ENCODE results near the gene ABHD3.
"Not testable (repeated sequence)": the region's sequence is repeated elsewhere in the genome, so short reads cannot be mapped to it uniquely, and the experiment has no call there.

ABHD3 gene, protein sequence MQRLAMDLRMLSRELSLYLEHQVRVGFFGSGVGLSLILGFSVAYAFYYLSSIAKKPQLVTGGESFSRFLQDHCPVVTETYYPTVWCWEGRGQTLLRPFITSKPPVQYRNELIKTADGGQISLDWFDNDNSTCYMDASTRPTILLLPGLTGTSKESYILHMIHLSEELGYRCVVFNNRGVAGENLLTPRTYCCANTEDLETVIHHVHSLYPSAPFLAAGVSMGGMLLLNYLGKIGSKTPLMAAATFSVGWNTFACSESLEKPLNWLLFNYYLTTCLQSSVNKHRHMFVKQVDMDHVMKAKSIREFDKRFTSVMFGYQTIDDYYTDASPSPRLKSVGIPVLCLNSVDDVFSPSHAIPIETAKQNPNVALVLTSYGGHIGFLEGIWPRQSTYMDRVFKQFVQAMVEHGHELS

DNA sequence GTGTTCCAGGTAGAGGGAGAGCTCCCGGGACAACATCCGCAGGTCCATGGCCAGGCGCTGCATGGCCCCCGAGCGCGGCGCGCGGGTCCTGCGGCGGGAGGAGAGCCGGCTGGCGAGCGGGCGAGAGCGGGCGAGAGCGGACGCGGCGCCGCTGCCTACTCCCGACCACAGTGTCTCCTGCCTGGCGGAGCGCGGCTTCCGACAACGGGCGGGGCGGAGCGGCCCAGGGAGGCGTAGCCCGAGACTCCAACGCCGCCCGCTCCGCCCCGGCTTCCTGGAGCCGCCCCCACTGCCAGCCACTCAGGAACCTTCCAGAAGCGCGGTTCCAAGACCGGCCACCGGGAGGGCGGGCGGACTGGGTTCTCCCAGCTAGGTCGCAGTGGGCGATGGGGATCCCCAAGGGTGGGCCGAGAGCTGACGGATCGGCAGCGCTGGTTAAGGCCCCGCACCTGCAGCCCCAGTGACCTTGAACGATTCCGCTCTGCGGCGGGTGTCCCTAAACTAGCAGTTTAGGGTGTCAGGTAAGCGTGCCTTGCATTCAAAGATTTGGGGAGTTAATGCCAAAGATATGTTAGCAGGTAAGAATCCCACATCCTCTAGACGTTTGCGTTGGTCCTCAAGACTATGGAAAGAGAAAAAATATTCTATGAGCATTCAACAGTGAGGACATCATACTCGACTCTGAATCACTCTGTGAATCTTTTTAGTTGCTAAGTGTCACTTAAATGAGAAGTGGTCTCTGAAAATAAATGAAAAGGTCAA is at the start of gene ABHD3:
TSS of gene ABHD3 (minus strand) at position 172 of the 762 bp plus-strand sequence. CDS start at position 63, 109 bp downstream.
- DNase-seq, result peak; percentile 69

DNA sequence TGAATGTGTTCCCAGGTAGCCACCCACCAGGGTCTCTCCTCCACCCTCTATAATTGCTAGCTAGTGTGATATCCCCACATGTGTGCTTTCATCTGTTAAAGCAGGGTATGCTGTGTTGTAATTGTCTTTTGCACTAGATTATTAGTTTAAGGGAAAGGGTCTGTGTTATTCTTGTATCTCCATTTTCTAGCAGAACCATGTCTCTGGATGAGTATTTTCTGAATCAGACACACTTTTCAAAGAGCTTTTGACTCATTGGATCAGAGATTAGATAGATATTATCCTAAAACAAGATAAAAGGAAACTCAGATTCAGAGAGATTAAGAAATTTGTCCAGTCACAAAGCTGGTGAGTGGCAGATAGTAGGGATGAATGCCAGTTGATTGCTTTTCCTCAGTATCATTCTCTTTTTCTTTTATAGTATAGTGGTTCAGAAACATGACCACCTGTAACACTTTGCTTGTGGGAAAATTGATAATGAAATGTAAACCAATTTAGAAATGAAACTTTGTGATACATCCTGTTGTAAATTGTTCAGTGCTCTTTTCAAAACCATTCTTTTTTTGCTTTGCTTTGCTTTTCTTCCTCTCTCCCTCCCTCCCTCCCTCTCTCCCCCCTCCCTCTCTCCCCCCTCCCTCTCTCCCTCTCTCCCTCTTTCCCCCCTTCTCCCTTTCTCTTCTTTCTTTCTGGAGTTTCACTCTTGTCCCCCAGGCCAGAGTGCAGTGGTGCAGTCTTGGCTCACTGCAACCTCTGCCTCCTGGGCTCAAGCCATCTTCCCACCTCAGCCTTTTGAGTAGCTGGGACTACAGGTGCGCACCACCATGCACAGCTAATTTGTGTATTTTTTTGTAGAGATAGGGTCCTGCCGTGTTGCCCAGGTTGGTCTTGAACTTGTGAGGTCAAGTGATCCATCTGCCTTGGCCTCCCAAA is 43.5 kb upstream of the ABHD3 start:
- DNase-seq, result no peak

DNA sequence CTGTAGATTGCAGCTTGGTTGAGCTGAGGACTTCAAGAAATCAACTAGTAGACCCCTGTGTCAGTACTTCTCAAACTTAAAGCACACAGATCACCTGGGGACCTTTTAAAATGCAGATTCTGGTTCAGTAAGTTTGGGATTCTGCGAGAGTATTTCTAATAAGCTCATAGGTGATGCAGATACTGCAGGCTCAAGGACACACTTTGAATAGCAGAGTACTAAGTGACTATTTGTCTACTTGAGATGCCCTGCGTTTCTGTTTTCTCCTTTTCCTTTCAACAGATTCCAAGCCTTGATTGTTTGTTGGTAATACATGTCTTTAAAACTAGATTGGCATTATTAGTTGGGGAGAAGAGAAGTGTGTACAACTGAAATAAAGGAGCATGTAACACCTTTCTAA is 42.7 kb upstream of the ABHD3 start:
- DNase-seq, result no peak

DNA sequence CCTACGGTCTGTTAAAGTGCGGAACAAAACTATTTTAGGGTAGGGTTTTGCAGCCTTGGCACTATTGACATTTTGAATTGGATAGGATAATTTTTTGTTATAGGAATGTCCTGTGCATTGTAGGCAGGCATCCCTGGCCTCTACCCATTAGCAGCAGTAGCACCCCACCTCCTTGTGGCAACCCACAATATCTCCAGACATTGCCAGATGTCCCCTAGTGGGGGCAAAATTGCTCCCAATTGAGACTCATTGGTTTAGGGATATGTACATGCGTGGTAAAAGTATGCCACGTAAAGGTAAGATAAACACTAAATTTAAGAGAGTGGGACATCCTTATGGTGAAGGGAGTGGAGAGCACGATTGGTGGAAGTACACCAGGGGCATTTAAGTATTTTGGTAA is 40.7 kb upstream of the ABHD3 start:
- no peak for DNase-seq

DNA sequence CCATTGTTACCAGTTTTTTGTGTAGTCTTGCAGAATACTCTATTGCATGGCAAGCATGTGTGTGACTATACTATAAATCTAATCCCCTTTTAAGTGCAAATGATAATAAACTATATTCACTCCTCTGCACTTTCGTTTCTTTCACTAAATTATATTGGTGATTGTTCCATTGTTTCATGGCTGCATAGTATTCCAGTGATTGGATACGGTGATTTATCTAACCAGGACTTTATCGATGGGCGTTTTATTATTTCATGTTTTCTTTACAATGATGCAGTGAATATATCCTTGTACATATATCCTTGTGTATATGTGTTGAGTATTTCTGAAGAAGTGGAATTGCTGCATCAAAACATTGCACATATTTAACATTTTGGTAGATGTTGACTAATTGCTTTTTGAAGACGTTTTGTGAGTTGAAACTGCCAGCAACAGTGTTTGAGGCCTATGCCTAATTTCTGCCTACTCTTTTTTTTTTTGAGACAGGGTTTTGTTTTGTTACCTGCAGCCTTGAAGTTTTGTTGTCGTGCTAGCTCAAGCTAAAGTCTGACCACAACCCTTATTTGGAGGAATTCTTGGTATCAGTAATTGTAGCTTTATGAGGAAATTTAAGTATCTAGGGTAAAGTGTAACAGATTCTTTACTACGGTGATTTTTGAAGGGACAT is 38.7 kb upstream of the ABHD3 start:
- DNase-seq, result no peak

DNA sequence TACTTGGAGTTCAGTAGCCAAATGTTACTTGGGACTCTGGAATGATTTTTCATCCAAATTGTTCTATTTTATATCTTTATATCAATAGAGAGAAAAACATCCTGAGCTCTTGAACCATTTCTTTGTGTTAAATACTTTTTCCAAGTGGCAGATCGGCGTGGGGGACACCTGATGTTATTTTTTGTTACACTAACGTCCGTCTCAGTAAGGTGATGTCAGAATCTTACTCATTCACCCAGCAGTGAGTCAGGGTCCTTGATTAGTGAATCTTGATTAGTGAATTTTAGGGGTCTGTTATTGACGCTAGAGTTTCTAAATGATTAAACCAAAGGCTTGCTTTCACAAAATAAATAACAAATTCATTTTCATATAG is 37.7 kb upstream of the ABHD3 start:
- no peak for DNase-seq

DNA sequence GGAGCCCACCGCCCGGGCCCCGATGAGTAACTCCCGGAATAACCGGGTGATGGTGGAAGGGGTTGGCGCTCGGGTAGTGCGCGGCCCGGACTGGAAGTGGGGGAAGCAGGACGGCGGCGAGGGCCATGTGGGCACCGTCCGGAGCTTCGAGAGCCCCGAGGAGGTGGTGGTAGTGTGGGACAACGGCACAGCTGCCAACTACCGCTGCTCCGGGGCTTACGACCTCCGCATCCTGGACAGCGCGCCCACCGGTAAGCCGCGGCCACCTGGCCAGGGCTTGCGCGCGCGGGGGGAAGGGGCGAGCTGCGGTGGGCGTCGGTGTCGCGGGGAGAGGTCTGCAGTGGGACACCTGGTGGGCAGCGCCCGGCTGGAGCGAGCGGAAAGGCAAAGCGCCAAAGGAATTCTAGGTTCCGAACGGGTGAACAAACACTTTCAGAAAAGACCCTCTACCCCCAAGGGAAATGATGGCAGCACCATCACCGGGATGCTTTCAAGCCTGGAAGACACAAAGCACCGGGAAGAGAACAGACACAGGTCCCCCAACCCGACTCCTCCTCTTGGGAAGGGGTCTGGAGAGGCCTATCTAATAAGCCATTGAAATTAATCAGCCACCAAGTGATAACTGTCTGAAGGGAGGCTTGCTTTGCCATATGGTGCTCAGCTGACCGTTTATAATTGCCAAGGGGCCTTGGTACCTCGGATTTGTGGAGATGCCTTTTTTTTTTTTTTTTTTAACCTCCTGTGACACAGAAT is 37.2 kb upstream of the ABHD3 start:
- DNase-seq, result no peak

DNA sequence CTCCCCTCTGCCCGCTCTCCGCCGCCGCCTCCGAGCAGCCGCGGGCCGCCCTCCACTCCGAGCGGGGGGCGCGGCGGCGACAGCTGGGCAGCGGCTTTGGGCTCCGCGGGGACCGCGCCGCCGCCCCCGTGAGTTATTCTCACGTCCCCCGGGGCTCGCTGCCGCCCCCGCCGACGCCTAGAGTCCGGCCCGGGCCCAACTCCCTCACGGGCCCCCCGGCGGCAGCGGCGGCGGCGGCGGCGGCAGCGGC is 36.7 kb upstream of the ABHD3 start:
- no peak for DNase-seq

DNA sequence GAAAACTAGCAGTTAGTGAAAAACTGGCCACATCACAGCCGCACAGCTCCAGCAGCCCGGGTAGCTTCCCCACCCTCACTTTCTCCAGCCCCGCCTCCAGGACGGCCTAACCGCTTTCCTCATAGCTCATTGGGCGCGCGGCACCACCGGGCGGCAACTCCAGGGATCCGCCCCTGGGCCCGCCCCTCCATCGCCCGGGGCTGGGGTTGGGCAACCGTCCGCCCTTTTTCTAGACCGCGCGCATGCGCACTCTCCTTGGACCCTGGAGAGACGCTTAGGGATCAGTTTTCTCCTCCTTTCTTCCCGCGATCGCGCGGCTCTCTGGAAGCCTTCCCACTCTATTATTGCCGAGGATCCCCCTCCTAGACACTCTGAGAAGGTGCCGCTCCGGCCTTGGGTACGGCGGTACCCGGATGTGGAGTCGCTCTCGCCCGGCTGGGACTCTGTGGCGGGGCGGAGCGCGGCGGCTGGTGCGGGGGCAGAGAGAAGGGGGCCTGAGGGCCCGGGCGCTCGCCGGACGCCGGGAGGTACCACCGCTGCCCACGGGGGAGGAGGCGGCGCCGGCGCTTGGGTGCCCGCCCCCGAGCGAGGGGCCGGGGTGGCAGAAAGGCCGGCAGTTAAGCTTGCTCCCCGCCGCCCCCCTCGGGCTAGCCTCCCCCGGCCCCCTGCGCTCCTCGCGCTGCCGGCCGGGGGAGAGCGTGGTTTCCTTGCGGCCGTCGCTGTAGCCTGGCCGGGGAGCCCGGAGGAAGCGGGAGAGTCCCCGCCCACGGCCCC is 36.2 kb upstream of the ABHD3 start, which contains the start of gene MIB1:
TSS of gene MIB1 (plus strand) at position 255 of the 774 bp plus-strand sequence. CDS start 792 bp downstream, outside the sequence.
- DNase-seq, result peak; percentile 93

DNA sequence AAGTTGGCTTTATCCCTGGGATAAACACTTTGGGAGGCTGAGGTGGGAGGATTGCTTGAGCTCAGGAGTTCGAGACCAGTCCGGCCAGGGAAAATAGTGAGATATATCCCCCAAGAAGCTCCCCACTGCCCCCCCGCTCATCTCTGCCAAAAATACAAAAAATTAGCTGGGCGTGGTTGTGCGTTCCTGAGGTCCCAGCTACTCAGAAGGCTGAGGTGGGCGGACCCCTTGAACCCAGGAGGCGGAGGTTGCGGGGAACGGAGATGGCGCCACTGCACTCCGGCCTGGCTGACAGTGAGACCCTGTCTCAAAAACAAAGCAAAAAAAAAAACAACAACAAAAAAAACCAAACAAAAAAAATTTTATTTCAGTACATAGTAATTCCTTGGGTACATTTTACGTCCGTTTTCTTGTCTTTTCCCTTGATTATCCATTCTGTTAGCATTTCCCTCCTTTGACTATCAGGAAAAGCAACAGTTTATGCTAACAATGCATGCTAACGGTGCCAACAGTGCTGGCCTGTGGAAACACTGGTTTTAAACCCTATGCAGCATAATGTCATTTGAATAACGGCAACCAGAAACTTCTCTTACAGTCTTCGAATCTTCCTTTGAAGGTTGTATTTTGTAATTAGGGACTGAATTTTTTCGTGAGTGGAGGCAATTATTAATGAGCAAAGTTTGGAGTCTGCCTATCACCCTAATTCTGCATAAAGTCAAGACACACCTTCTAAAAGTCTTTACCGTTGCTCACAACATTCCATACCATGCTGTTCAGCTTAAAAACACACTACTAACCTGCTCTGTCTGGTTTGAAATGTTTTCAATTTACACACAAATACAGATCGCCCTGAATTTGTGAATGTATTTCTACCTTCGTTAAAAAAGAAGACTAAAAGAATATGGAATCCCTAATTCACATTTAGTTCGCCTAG is 35.3 kb upstream of the ABHD3 start:
- DNase-seq, result no peak

DNA sequence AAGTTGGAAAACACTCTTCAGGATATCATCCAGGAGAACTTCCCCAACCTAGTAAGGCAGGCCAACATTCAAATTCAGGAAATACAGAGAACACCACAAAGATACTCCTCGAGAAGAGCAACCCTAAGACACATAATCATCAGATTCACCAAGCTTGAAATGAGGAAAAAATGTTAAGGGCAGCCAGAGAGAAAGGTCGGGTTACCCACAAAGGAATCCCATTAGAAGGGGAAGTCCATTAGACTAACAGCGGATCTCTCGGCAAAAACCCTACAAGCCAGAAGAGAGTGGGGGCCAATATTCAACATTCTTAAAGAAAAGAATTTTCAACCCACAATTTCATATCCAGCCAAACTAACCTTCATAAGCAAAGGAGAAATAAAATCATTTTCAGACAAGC is 32.4 kb upstream of the ABHD3 start:
- DNase-seq, result not testable (repeated sequence)

DNA sequence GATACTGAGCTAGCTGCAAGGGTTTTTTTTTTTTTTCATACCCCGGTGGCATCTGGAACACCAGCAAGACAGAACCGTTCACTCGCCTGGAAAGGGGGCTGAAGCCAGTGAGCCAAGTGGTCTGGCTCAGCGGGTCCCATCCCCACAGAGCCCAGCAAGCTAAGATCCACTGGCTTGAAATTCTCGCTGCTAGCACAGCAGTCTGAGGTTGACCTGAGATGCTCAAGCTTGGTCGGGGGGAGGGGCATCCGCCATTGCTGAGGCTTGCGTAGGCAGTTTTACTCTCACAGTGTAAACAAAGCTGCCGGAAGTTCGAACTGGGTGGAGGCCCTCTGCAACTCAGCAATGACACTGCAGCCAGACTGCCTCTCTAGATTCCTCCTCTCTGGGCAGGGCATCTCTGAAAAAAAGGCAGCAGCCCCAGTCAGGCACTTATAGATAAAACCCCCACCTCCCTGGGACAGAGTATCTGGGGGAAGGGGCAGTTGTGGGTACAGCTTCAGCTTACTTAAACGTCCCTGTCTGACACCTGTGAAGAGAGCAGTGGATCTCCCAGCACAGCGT is 31.0 kb upstream of the ABHD3 start:
- no peak for DNase-seq

DNA sequence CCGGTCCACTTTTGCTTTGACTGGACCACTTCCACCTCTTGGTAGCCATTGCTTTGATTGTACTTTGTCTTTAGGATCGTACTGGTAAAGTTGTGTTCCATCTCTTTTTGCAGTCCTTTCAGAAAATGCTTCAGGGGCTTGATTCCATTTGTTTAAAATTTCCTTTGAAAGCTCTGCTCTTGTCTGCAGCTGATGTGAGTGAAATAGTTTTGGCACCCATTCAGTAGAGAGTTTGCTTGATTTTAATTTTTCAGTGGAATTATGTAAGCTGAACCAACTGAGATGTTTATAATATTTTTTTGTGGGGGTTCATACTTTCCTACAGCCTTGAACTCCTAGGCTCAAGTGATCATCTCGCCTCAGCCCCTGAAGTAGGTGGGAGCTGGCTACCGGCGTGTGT is 28.4 kb upstream of the ABHD3 start:
- DNase-seq, result no peak

DNA sequence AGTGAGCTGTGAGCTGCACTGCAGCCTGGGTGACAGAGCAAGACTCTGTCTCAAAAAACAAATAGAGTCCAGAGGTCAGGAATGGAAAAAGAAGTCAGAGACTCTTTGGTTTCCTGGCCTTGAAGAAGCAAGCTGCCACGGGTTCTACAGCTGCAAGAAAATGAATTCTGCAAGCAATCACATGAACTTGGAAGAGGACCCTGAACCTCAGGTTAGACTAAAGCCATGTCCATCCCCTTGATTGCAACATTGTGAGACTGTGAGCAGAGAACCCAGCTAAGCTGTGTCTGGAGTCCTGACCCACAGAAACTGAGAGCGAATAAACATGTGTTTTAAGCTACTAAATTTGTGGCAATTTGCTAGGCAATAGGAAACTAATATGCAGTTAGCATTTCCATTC is 23.1 kb upstream of the ABHD3 start:
- DNase-seq, result no peak

DNA sequence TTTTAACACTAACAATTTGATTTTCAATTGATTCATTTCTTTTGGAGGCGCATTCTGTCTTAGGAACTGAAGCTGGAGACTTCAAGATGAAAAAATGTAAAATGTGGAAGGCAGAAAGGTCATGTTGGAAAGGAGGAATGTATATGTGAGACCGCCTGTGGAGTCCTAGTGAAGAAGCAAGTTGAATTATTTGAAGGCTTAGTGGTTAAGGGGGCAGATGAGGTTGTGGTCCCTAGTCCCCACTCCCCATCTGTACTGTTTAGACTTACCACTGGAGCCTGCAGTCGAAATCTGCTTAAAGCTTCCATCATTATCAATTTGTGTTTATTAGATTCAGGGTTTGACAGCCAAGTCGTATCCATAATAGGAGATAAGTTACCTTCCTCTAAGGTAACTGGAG is 20.6 kb upstream of the ABHD3 start:
- DNase-seq, result no peak

DNA sequence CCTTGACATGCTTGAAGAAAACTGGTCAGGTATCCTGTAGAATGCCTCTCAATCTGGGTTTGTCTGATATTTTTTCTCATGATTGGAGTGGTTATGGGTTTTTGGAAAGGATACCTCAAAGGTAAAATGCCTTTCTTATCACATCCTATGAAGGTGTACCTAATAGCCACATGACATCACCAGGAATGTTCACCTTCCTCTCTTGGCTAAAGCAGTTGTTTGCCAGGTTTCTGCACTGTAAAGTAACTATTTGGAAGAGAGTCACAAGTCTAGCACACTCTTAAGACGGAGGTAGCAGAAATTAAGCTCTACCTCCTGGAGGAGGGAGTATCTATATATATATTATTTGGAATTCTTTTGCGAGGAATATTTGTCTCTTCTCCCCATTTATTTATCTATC is 18.1 kb upstream of the ABHD3 start:
- no peak for DNase-seq

DNA sequence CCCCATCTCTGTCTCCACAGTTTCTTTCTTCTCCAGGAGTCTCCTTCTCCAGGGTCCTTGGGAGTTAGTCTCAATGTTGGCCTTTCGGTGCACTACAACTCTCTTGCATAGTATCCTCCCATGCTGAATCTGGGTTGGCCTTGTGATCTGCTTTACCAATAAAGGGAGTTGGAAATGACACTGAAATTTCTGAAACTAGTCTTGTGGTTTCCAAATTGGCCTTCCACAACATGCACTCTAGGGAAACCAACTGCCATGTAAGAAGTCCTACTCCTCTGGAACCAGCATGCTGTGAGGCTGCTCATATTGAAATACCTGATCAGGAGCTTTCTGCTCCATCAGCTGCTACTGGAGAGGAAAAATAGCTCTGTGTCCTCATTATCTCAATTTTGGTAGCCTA is 9.9 kb upstream of the ABHD3 start:
- no peak for DNase-seq

DNA sequence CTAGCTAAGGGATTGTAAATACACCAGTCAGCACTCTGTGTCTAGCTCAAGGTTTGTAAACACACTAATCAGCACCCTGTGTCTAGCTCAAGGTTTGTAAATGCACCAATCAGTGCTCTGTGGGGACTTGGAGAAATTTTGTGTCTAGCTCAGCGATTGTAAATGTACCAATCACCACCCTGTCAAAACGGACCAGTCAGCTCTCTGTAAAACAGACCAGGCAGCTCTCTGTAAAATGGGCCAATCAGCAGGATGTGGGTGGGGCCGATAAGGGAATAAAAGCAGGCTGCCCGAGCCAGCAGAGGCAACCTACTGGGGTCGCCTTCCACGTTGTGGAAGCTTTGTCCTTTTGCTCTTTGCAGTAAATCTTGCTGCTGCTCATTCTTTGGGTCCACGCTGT is 2.6 kb upstream of the ABHD3 start:
- not testable (repeated sequence) for DNase-seq

DNA sequence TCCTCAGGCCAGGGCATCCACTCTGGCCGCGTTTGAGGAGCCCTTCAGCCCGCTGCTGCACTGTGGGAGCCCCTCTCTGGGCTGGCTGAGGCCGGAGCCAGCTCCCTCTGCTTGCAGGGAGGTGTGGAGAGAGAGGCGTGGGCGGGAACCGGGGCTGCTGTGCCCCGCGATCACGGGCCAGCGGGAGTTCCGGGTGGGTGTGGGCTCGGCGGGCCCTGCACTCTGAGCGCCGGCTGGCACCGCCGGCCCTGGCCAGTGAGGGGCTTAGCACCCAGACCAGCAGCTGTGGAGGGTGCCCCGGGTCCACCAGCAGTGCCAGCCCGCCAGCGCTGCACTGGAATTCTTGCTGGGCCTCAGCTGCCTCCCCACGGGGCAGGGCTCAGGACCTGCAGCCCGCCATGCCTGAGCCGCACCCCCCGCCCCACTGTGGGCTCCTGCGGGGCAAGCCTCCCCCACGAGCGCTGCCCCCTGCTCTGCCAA is 1.9 kb upstream of the ABHD3 start:
- no peak for DNase-seq
